OCI-LY1 (cell line): ENCODE data around the gene FOXK1.

Experiments
- EZH2 ChIP-seq: fragments of 200-600 bp; sonication (generic), shearing (Covaris generic); IDR thresholded peaks from 2 replicates; pipeline ENCODE4 v1.8.0; 2017; ENCODE audit warnings: borderline replicate concordance, mixed run types, mild to moderate bottlenecking, antibody characterized with exemption, low read length, moderate library complexity, mixed read lengths
- TF ChIP-seq, protein P1 (sequence below): fragments of 200-600 bp; sonication (generic), shearing (Covaris generic); IDR thresholded peaks from 2 replicates; pipeline ENCODE4 v1.5.1; 2017; ENCODE audit warnings: mild to moderate bottlenecking, antibody characterized with exemption, low read length, moderate library complexity, mixed read lengths

DNA sequence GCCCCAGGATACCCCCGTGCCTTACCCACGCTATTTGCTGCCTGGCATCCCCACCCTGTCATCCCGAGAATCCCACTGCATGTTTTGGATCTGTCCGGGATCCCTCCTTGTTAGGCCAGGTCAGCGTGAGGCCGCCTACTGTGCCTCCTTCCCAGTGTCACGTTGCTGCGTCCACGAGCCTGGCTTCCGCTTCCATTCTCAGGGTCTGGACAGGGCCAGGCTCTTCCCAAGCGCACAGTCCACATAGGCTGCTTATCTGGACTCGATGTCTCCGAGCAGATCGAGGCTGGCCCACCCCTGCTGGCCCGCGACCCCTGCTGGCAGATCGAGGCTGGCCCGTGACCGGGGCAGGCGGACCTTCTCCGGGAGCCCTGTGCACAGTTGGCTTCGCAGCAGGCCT is 27.1 kb downstream of the FOXK1 start:
- TF ChIP-seq, protein P1, sequence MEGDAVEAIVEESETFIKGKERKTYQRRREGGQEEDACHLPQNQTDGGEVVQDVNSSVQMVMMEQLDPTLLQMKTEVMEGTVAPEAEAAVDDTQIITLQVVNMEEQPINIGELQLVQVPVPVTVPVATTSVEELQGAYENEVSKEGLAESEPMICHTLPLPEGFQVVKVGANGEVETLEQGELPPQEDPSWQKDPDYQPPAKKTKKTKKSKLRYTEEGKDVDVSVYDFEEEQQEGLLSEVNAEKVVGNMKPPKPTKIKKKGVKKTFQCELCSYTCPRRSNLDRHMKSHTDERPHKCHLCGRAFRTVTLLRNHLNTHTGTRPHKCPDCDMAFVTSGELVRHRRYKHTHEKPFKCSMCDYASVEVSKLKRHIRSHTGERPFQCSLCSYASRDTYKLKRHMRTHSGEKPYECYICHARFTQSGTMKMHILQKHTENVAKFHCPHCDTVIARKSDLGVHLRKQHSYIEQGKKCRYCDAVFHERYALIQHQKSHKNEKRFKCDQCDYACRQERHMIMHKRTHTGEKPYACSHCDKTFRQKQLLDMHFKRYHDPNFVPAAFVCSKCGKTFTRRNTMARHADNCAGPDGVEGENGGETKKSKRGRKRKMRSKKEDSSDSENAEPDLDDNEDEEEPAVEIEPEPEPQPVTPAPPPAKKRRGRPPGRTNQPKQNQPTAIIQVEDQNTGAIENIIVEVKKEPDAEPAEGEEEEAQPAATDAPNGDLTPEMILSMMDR, result no peak
- no peak for TF ChIP-seq EZH2
